K562 (cell line): Measurements from ENCODE around the gene MPP7. TPM values are rescaled to one million over a fixed set of nuclear protein-coding genes. Genes with fewer than 3 reads are reported as not detected.

Source experiments
- ATAC-seq: fragments of 200-7000 bp; cut with Tn5 transposase; 3 replicates; pipeline ENCODE4 v1.9.1; 2020; ENCODE audit warnings: moderate library complexity
- BruUV-seq: library from RNA; stranded (reverse); fragments of 400-500 nt; replicated peaks from 2 replicates; lab custom pipeline; 2021; lab: Mats Ljungman, UMichigan
- CTCF ChIA-PET: fragments of 300-600 bp; formaldehyde crosslinking; extraction: SDS; loops from one replicate; lab custom pipeline; 2021; ENCODE audit warnings: low intra/inter-chr PET ratio; lab: Yijun Ruan, JAX
- POLR2A ChIA-PET: fragments of 300-600, 350-650 bp; sonication (Branson Sonifier 250); formaldehyde crosslinking; extraction: SDS; loops from one replicate; lab custom pipeline; 2021; ENCODE audit warnings: antibody characterized with exemption, inconsistent platforms; lab: Yijun Ruan, JAX
- DNase-seq, 4 experiments: peaks; one replicate each; pipeline versions ENCODE4 v3.0.0 to v3.0.0-alpha.2; 2011 to 2018; ENCODE audit warnings: low spot score in 3 of 4, mixed read lengths in 3 of 4; ENCODE audit errors: extremely low read depth in 1 of 4
- FAIRE-seq: peaks from 2 replicates; lab custom pipeline; 2011; peaks lifted over from hg19 to GRCh38; lab: Jason Lieb, UNC
- H2AFZ ChIP-seq: 2 replicates; pipeline ENCODE4 v1.6.0; 2011; ENCODE audit warnings: low read depth, low read length, control low read depth, inconsistent platforms
- H3K27ac ChIP-seq: fragments of 200-600 bp; 3 replicates; pipeline ENCODE4 v1.8.0; 2011; ENCODE audit warnings: low read depth, mild to moderate bottlenecking, control low read depth, inconsistent platforms, low read length, moderate library complexity, mixed read lengths; ENCODE audit errors: extremely low read depth
- H3K27me3 ChIP-seq, 2 experiments: fragments of 300-600 bp in 1 of 2; 2 replicates in 1 of 2; 3 replicates in 1 of 2; pipeline versions ENCODE4 v1.6.0 to v1.8.0; 2011; ENCODE audit warnings: inconsistent platforms in 2 of 2, low read length in 2 of 2, mild to moderate bottlenecking in 1 of 2, mixed read lengths in 1 of 2, moderate library complexity in 1 of 2; ENCODE audit not compliant: control insufficient read depth in 2 of 2, insufficient read depth in 2 of 2
- H3K36me3 ChIP-seq: fragments of 300-600 bp; 3 replicates; pipeline ENCODE4 v1.8.0; 2011; ENCODE audit warnings: mild to moderate bottlenecking, low read length, inconsistent platforms; ENCODE audit not compliant: control insufficient read depth, insufficient read depth
- H3K4me1 ChIP-seq, 2 experiments: fragments of 200-600 bp in 1 of 2; replicated peaks in 1 of 2; 2 replicates in 1 of 2; 3 replicates in 1 of 2; pipeline versions ENCODE4 v1.5.1 to v1.8.0; 2011; ENCODE audit warnings: inconsistent platforms in 2 of 2, low read length in 2 of 2, mild to moderate bottlenecking in 1 of 2, mixed read lengths in 1 of 2, moderate library complexity in 1 of 2; ENCODE audit not compliant: control insufficient read depth in 2 of 2, insufficient read depth in 2 of 2
- H3K4me2 ChIP-seq: 2 replicates; pipeline ENCODE4 v1.6.1; 2011; ENCODE audit warnings: low read length, control low read depth, inconsistent platforms, mixed read lengths; ENCODE audit not compliant: insufficient read depth
- H3K4me3 ChIP-seq: fragments of 200-600 bp; sonication (generic), shearing (Covaris generic); 2 replicates; pipeline ENCODE4 v1.5.1; 2016; ENCODE audit warnings: control low read depth, inconsistent platforms
- H3K79me2 ChIP-seq: fragments of 200-600 bp; 3 replicates; pipeline ENCODE4 v1.8.0; 2011; ENCODE audit warnings: low read length, inconsistent platforms; ENCODE audit not compliant: control insufficient read depth, insufficient read depth
- H3K9ac ChIP-seq, 2 experiments: 2 replicates each; pipeline versions ENCODE4 v1.6.0 to v1.6.1; 2011; ENCODE audit warnings: low read depth in 2 of 2, low read length in 2 of 2, control low read depth in 1 of 2, inconsistent platforms in 1 of 2, mild to moderate bottlenecking in 1 of 2, mixed read lengths in 1 of 2; ENCODE audit not compliant: insufficient read depth in 1 of 2
- H3K9me1 ChIP-seq: one replicate; pipeline ENCODE4 v1.6.0; 2011; ENCODE audit warnings: inconsistent platforms, mild to moderate bottlenecking, low read length, moderate library complexity; ENCODE audit not compliant: control insufficient read depth, insufficient read depth
- H3K9me3 ChIP-seq: replicated peaks from 2 replicates; pipeline ENCODE4 v1.5.1; 2011; ENCODE audit warnings: low read depth, low read length, inconsistent platforms; ENCODE audit not compliant: control insufficient read depth, insufficient read depth
- H4K20me1 ChIP-seq: replicated peaks from 2 replicates; pipeline ENCODE4 v1.6.1; 2011; ENCODE audit warnings: low read length, inconsistent platforms, mixed read lengths; ENCODE audit not compliant: control insufficient read depth, insufficient read depth
- ATF7 ChIP-seq: fragments of 450-650 bp; IDR thresholded peaks from 2 replicates; pipeline ENCODE4 v1.7.1; 2014; ENCODE audit warnings: mild to moderate bottlenecking, moderate library complexity
- CHD4 ChIP-seq: fragments of 200-600 bp; sonication (generic); IDR thresholded peaks from 3 replicates; pipeline ENCODE4 v1.6.1; 2012; ENCODE audit warnings: low read depth, mild to moderate bottlenecking, mixed read lengths, low read length, inconsistent platforms; ENCODE audit not compliant: insufficient read depth, insufficient replicate concordance, poor library complexity, severe bottlenecking
- E2F5 ChIP-seq: sonication (generic); formaldehyde crosslinking; IDR thresholded peaks from 2 replicates; pipeline ENCODE4 v1.8.0; 2022; ENCODE audit warnings: mild to moderate bottlenecking, missing genetic modification reagents
- EHMT2 ChIP-seq: fragments of 450-650 bp; IDR thresholded peaks from 2 replicates; pipeline ENCODE4 v1.6.1; 2018; ENCODE audit warnings: antibody characterized with exemption
- FOXK1 ChIP-seq: sonication (generic); formaldehyde crosslinking; IDR thresholded peaks from 2 replicates; pipeline ENCODE4 v1.8.0; 2022; ENCODE audit warnings: missing genetic modification reagents, mild to moderate bottlenecking, borderline replicate concordance
- KDM1A ChIP-seq, 2 experiments: fragments of 450-650 bp; IDR thresholded peaks; 2 replicates each; pipeline ENCODE4 v1.6.1; 2016; ENCODE audit warnings: mild to moderate bottlenecking in 2 of 2
- MEIS2 ChIP-seq: fragments of 450-650 bp; IDR thresholded peaks from 2 replicates; pipeline ENCODE4 v1.6.1; 2014; ENCODE audit warnings: mild to moderate bottlenecking; ENCODE audit not compliant: partially characterized antibody
- PCBP2 ChIP-seq: fragments of 200-400 bp; formaldehyde crosslinking; IDR thresholded peaks from 2 replicates; pipeline ENCODE4 v1.6.1; 2018; ENCODE audit warnings: low read length, low read depth, mild to moderate bottlenecking, moderate library complexity; ENCODE audit not compliant: poor library complexity, severe bottlenecking
- SRSF1 ChIP-seq: fragments of 200-400 bp; formaldehyde crosslinking; IDR thresholded peaks from 2 replicates; pipeline ENCODE4 v1.6.1; 2017; ENCODE audit warnings: mild to moderate bottlenecking, low read depth, low read length, moderate library complexity
- XRCC5 ChIP-seq: fragments of 200-400 bp; formaldehyde crosslinking; IDR thresholded peaks from 2 replicates; pipeline ENCODE4 v1.6.1; 2017; ENCODE audit warnings: low read depth, mild to moderate bottlenecking, low read length
- ZNF639 ChIP-seq, 2 experiments: fragments of 200-800 bp in 1 of 2; sonication (Bioruptor generic) in 1 of 2; sonication (generic) in 1 of 2; formaldehyde crosslinking in 1 of 2; IDR thresholded peaks in 1 of 2; conservative IDR thresholded peaks in 1 of 2; 2 replicates each; pipeline versions ENCODE4 v1.5.0 to v1.6.1; 2016 to 2020; ENCODE audit warnings: missing compliant biosample characterization in 1 of 2, missing genetic modification characterization in 1 of 2, missing genetic modification reagents in 1 of 2
- WGBS: fragments of 100-300 bp; shearing (Covaris generic); methylation state at CpG from one replicate; pipeline ENCODE4 v1.1.6; 2016; ENCODE audit warnings: low coverage, mixed read lengths; ENCODE audit not compliant: insufficient coverage; ENCODE audit errors: missing lambda C conversion rate; 5-methylcytosine and 5-hydroxymethylcytosine counted together
- in situ Hi-C: fragments of 300-500 bp; cut with MboI; formaldehyde crosslinking; loops from 4 replicates; pipeline ENCODE4 v1.15.0; 2018; ENCODE audit warnings: inconsistent platforms, mixed read lengths
- intact Hi-C: fragments of 100-400 bp; cut with micrococcal nuclease; formaldehyde crosslinking; loops from 2 replicates; pipeline ENCODE4 v1.14.2; 2022
- polyA plus RNA-seq, 8 experiments: library from polyadenylated mRNA; depleted of rRNA in 4 of 8; stranded (reverse) in 5 of 8; unstranded in 3 of 8; fragments of >200 nt; fragmentation: Nextera tagmentation in 2 of 8; fragmentation: Illumina TruSeq in 1 of 8; extraction: Ambion mirVana in 2 of 8; extraction: Trizol in 1 of 8; gene quantifications; 2 replicates each; pipeline versions ENCODE4 v1.2.1 to v1.2.3, GENCODE V29; 2011 to 2014; ENCODE audit warnings: inconsistent platforms in 1 of 8, missing spikeins in 1 of 8
- total RNA-seq, 7 experiments: library from RNA; depleted of rRNA in 6 of 7; stranded (reverse); fragments of >200 nt in 6 of 7; fragmentation: Illumina TruSeq in 2 of 7; extraction: Trizol in 2 of 7; gene quantifications; 2 replicates each; pipeline versions ENCODE4 v1.2.1 to v1.2.3, GENCODE V29; 2011 to 2021; ENCODE audit warnings: low replicate concordance in 1 of 7

The MPP7 gene
- total and polyA plus RNA-seq, 9 of the 15 experiments (the other 6 are each of a cell fraction or from before 2014, with no cell fraction given) = 0.03 to 0.50 (median 0.23) TPM

GRCh38 chr10:28318626-28319025 is 15.8 kb upstream of the MPP7 start:
- Histone ChIP-seq H4K20me1 (no peaks in the 10 kb centered on the region), H2AFZ (no peak overlapping the region), H3K36me3 (no peaks in the 10 kb centered on the region), H3K79me2 (no peaks in the 10 kb centered on the region), H3K9me1 (no peaks in the 10 kb centered on the region), H3K4me2 (no peak overlapping the region), H3K27ac (no peak overlapping the region), H3K9me3 (no peaks in the 10 kb centered on the region), H3K4me1 (no peaks in the 10 kb centered on the region), H3K27me3 (peaks cover 5% of the 10 kb centered on the region in 2 experiments; a peak in 2 of 5 replicates), H3K9ac (no peak overlapping the region), H3K4me3 (no peak overlapping the region)
- ChIA-PET CTCF (no interaction called here), POLR2A (no interaction called here)
- WGBS = 0% methylated on average over 1 of the region's 1 CpG
- FAIRE-seq = no peak
- no peak for TF ChIP-seq PCBP2
- TF ChIP-seq ATF7 = no peak
- no TSS peak for BruUV-seq
- DNase-seq = no peak
- in situ Hi-C loops (no loop called here), intact Hi-C loops (no loop called here)
- no peak for ATAC-seq

- Histone ChIP-seq H3K4me2 (no peak overlapping the region), H4K20me1 (no peaks in the 10 kb centered on the region), H3K79me2 (no peaks in the 10 kb centered on the region), H2AFZ (no peak overlapping the region), H3K9me1 (no peaks in the 10 kb centered on the region), H3K4me1 (no peaks in the 10 kb centered on the region), H3K9ac (no peak overlapping the region), H3K27ac (no peak overlapping the region), H3K9me3 (no peaks in the 10 kb centered on the region), H3K4me3 (no peak overlapping the region), H3K36me3 (no peaks in the 10 kb centered on the region), H3K27me3 (peaks cover 5% of the 10 kb centered on the region in 2 experiments; a peak in 1 of 5 replicates)
- TF ChIP-seq CHD4 (no peak), E2F5 (CRISPR knock-in tag) (no peak), ZNF639 (CRISPR knock-in tag; conservative IDR thresholded peaks at IDR 0.05 in 1 of 2, IDR thresholded peaks at IDR 0.05 in 1 of 2) (no peak), MEIS2 (no peak), SRSF1 (no peak), FOXK1 (no peak), EHMT2 (no peak), KDM1A (IDR thresholded peaks at IDR 0.05) (no peak), XRCC5 (no peak)
- no TSS peak for BruUV-seq
- DNase-seq = no peak
- intact Hi-C loops (no loop called here), in situ Hi-C loops (no loop called here)
- ATAC-seq = no peak
- no peak for FAIRE-seq
- WGBS = 1% methylated on average over 7 of the region's 7 CpGs
- CTCF ChIA-PET = no interaction called here
- POLR2A ChIA-PET = no interaction called here
These were observed 14.9 kb upstream of the MPP7 start for GRCh38 chr10:28317760-28318159.
